Right cardiac atrium (tissue), 5 donors: ENCODE measurements around the gene KCNN1. TPM values are rescaled to one million over a fixed set of nuclear protein-coding genes. Genes with fewer than 3 reads are reported as not detected.

Experiments
- ATAC-seq, 2 donors: fragments of 200-7000 bp; cut with Tn5 transposase; one replicate each; pipeline versions ENCODE4 v1.8.0 to v1.9.1; 2020; ENCODE audit warnings: moderate library complexity in 2 of 2, mild to moderate bottlenecking in 1 of 2
- DNase-seq, 3 donors: peaks; one replicate each; pipeline ENCODE4 v3.0.0-alpha.2; 2020
- H3K27ac ChIP-seq: one replicate; pipeline ENCODE4 v1.5.1; 2013; ENCODE audit warnings: mild to moderate bottlenecking, low read length, control low read depth, moderate library complexity
- H3K27me3 ChIP-seq: one replicate; pipeline ENCODE4 v1.6.1; 2013; ENCODE audit not compliant: control insufficient read depth, insufficient read depth
- H3K4me1 ChIP-seq: one replicate; pipeline ENCODE4 v1.6.1; 2013; ENCODE audit warnings: low read length; ENCODE audit not compliant: control insufficient read depth, insufficient read depth
- H3K4me3 ChIP-seq: one replicate; pipeline ENCODE4 v1.5.1; 2013; ENCODE audit warnings: low read length, control low read depth
- H3K9me3 ChIP-seq: one replicate; pipeline ENCODE4 v1.6.1; 2013; ENCODE audit warnings: low read length; ENCODE audit not compliant: control insufficient read depth
- WGBS: extraction: QIAGEN DNeasy Blood & Tissue Kit; methylation state at CpG from one replicate; pipeline ENCODE4 v1.1.7; 2013; 5-methylcytosine and 5-hydroxymethylcytosine counted together
- intact Hi-C, 4 donors: fragments of 100-400 bp; cut with DNase I; formaldehyde crosslinking; loops; one replicate each; pipeline versions ENCODE4 v1.11.0 to v1.14.0; 2022 to 2023
- polyA plus RNA-seq: library from polyadenylated mRNA; stranded (reverse); fragments of 200-250 nt; gene quantifications from one replicate; pipeline ENCODE4 v1.2.3, GENCODE V29; 2013
- total RNA-seq, 4 donors: library from RNA; stranded (reverse); fragmentation: NEBNext Ultra II Directional; extraction: Animal tissue kit (Norgen Biotek cat#: 25700); gene quantifications; one replicate each; pipeline ENCODE4 v1.2.1, GENCODE V29; 2021
- donor health status: healthy with polysubstance abuse.
- donor health status: DM: no; HTN: yes; CAD: no.
- donor health status: DM: no; HTN: no; CAD: no.
- donor health status: DM: no; HTN: yes; CAD: no; lungs with severe emphysema.
- donor health status: DM: yes; HTN: yes; CAD: no.

KCNN1 gene
- total and polyA plus RNA-seq, 5 donors, result 0.84 to 3.0 (median 1.7) TPM

DNA sequence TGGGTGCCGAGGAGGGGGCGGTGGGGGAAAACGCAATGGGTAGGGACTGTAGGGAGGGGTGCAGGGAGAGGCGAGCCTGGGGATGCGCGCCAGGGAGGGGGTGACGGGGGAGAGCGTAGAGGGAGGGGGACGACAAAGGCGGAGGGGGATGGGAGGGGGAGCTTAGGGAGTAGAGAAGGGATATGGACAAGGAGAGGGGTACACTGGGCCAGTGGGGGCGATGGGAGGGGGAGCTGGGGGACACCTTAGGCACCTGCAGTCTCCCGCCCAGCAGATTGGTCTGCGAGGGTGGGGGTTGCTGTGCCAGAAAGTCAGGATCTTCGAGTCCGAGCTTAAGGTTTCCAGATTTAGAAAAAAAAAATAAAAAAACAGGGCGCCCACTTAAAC is 18.4 kb upstream of the KCNN1 start:
- no peak for DNase-seq
- Histone ChIP-seq H3K4me1 (no peaks in the 10 kb centered on the region), H3K27me3 (no peaks in the 10 kb centered on the region), H3K9me3 (no peaks in the 10 kb centered on the region), H3K4me3 (peak overlapping the region; percentile 98), H3K27ac (no peak overlapping the region)
- intact Hi-C loops, result loop anchor here in 2 of 4 donors (5.0 to 10.0 kb wide), 2 partner anchors 106 to 109 kb away; no protein-coding TSS in a partner anchor
- ATAC-seq, result no peak
- WGBS, result under 1% methylated on average over 16 of the region's 16 CpGs

DNA sequence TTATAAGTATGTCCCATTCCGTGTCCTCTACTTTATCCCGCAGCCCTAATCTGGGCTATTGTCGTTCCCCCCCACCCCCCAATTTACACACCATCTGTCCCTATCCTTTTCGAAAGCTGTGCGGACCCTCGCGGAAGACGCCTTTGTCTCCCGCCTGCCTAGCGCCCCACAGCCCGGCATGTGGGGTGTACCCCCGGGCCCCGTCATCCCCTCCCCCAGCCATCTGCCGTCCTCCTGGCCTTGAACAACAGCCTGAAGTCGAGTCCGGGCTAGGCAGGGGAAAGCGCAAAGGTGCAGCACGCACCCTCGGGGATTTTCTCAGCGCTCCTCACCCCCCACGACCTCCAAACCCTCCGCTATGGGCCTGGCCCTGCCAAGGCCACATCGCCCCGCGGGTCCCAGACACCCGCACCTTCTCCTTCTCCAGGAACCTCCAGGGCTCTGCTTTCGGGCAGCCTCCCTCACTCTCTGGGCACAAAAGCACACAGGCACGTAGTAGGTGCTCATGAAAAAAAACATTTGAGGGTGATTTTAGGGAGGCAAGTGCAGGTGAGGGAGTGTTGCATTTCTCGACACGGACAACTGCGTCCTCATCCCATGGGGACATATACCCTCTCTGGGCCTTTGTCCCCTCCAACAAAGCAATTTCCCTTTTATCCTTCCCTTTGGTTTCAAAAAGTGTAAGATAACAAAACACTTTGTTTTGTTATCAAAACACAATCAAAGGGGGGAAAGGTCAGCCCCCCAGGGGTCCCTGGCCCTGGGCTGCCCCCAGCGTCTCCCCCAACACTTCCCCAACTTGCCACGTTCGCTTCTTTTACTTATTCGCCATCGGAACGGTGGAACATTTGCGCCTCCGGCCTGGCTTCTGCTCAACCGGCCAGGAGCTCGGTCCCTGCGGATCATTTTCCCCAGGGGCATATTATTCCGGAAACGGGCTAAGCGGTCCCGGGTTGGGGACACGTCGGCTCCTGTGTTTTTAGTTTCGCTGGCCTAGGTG is 17.7 kb upstream of the KCNN1 start:
- Histone ChIP-seq H3K4me1 (no peaks in the 10 kb centered on the region), H3K27me3 (no peaks in the 10 kb centered on the region), H3K4me3 (peak overlapping the region; percentile 98), H3K27ac (no peak overlapping the region), H3K9me3 (no peaks in the 10 kb centered on the region)
- DNase-seq, result no peak
- intact Hi-C loops, result loop anchor here in 2 of 4 donors (5.0 to 10.0 kb wide), 2 partner anchors 106 to 108 kb away; no protein-coding TSS in a partner anchor
- 12% methylated on average over 49 of the region's 49 CpGs for WGBS
- no peak for ATAC-seq

DNA sequence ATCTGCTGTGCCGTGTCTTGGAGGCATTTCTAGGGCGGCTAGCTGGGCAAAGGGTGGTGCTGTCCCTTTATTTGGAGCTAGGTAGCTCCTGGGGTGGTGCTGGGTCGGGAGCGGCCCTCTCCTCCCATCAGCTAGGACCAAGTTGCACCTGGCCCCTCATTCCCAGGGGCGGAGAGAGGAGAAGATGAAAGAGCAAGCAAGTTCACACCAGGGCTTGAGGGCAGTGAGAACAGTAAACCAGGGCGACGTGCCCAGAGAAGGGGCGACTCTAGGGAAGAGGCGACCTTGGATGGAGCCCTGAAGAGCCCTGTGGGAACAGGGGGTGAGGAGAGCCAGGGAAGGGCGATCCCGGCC is 17.0 kb upstream of the KCNN1 start:
- intact Hi-C loops, result loop anchor here in 2 of 4 donors (5.0 to 10.0 kb wide), 3 partner anchors 37 to 107 kb away; no protein-coding TSS in a partner anchor
- no peaks in the 10 kb centered on the region for H3K27me3 ChIP-seq

DNA sequence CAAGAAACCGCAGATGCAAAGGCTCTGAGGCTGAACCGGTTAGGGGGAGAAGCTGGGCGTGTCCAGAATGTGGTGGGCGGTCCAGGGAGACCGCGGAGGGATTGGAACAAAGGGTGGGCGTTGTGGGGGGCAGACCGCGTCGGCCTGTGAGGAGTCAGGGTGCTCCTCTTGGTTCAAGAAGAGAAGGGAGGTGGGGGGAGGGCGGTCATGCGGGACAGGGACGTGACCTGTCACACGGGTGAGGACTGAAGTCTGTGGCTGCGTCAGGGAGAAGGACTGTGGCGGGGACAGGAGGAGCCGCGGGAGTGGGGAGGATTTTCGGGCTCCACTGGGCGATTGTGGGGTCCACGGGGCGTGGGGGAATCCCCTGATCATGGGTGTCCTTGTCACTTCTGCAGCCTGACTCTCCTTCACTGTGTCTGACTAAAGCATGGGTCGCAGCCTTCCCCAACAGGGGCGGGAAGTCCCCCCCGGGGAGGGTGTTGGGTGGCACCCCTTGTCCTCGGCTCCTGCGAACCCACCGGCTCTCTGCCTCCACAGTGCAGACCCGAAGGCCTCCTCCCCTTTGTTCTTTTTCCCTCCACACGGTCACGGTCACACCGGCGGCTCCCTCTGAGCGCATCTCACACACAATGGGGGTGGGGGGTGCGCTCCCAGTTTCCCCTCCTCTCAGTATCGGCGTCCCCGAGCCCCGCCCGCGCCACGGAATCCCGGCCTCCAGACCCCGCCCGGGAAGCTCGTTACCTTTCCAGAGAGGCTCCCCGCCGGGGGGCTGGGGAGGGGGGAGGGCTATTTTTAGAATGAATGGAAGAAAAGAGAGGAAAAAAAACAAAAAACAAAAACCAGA is 16.4 kb upstream of the KCNN1 start:
- Histone ChIP-seq H3K4me3 (no peak overlapping the region), H3K4me1 (no peaks in the 10 kb centered on the region), H3K27ac (peak overlapping the region; percentile 10), H3K9me3 (no peaks in the 10 kb centered on the region), H3K27me3 (no peaks in the 10 kb centered on the region)
- 2% methylated on average over 48 of the region's 48 CpGs for WGBS
- no peak for DNase-seq
- ATAC-seq, result no peak
- intact Hi-C loops, result loop anchor here in 1 of 4 donors (5.0 kb wide), 1 partner anchor 37 kb away; no protein-coding TSS in a partner anchor

More for the DNA sequence above, 17.0 kb upstream of the KCNN1 start:
- DNase-seq (no peak), ATAC-seq (no peak)
- Histone ChIP-seq H3K9me3 (no peaks in the 10 kb centered on the region), H3K4me3 (no peak overlapping the region), H3K4me1 (no peaks in the 10 kb centered on the region), H3K27ac (no peak overlapping the region)
- 10% methylated on average over 11 of the region's 11 CpGs for WGBS

DNA sequence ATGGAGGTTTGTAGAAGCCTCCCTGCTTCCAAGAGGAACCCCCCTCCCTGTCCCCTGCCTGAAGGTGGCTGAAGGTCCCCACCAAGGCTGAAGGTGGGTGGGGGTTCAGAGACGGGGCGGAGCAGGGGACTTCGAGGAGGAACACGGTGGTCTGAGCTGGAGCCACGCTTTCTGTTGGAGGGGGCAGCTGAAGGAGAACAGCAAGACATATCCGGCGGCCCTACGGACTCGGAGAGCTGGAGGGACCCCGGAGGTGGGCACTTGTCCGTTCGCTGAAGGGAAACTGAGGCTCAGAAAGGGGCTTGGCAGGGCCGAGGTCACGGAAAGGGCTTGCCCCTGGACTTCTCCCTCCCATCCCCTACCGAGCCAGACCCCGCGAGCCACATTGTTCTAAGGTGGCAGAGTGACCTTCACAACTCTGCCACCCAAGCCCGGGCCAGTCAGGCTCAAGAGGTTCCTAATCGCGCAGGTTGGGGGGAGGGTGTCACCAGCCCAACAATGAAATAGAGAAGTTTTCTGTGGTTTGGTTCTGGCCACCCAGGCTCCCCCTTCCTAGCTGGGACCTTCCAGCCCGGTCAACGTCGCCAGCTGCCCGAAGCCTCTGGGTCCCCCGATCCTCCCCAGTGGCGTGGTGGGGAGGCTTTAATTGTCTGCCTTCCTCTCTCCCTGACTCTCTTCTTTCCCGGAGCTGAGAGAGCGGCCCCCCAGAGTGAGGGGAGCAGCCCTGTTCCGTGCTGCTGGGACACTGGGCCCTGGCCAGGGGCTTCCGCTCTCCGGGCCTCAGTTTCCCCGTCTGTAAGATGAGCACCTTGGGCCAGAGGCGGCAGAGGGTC is 15.5 kb upstream of the KCNN1 start:
- Histone ChIP-seq H3K9me3 (no peaks in the 10 kb centered on the region), H3K27ac (no peak overlapping the region), H3K4me1 (no peaks in the 10 kb centered on the region), H3K4me3 (peak overlapping the region; percentile 24), H3K27me3 (no peaks in the 10 kb centered on the region)
- DNase-seq (peak in 1 of 3 donors; percentile 22), ATAC-seq (no peak)
- 2% methylated on average over 33 of the region's 33 CpGs for WGBS
- intact Hi-C loops, result loop anchor here in 1 of 4 donors (5.0 kb wide), 1 partner anchor 36 kb away; no protein-coding TSS in a partner anchor

DNA sequence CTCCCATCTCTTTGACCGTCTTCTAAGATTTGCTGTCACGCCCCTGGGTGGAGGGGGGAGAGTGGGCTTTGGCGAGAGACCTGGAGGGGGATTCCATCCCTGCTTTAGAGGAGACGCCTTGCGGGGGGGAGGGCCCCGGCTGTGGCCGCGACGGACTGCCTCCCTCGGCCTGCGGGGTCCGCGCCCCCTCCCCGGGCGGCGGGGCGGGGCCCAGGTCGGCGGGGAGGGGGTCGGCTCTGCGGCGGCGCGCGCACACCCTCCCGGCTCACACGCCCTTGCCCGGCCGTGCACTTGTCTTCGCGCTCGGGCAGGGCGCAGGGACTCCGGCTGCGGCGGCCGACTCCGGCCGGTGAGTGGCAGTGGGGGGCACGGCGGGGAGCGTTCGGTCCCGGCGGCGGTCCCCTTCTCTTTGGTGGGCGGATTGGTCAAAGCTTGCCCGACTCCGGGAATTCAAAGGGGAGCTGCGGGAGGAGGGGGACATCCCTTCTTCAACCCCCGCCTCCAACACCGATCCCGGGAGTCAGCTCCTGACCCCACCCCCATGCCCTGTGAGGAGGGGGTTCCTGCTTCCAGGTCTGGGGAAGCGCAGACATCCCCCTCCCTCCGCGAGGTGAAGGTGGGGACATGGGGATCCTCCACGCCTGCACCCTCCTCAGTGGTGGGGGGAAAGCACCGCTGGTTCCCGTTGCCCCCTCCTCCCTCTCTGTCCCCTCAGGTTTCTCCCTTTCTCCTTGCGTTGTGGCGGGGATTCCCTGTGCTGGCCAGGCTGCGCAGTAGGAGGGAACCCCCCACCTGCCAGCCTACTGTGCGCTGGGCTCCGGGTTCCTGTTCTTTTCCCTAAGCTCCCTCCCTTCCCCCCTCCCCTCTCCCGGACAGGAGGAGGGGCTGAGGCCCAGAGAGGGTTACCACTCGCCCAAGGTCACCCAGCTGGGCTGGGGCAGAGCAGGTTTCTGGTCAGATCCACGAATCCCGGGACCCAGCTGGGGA is 14.6 kb upstream of the KCNN1 start:
- no peaks in the 10 kb centered on the region for H3K9me3 ChIP-seq
- WGBS, result under 1% methylated on average over 68 of the region's 68 CpGs
- H3K4me1 ChIP-seq, result no peaks in the 10 kb centered on the region
- no peaks in the 10 kb centered on the region for H3K27me3 ChIP-seq
- DNase-seq (no peak), ATAC-seq (no peak)
- peak overlapping the region; percentile 24 for H3K4me3 ChIP-seq
- intact Hi-C loops, result loop anchor here in 1 of 4 donors (5.0 kb wide), 1 partner anchor 35 kb away; no protein-coding TSS in a partner anchor
- no peak overlapping the region for H3K27ac ChIP-seq

DNA sequence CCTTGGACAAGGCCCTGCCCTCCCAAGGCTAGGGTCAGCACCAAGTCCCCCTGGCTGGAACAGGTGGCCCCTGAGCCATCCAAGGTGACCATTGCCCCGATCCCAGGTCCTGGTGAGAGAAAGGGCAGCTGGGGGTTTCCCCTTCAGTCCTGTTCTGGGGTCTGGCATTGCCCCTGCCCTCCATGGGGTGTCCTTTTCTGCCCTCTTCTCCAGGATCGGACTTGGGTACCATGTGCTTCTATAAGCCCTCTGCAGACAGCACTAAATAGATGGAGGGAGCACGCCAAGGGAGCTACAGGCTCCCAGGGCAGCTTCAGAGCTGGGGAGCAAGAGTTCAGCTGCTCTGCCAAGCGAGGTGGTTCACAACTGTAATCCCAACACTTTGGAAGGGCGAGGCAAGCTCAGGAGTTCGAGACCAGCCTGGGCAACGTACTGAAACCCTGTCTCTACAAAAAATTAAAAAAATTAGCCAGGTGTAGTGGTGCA is 13.5 kb upstream of the KCNN1 start:
- Histone ChIP-seq H3K27ac (no peak overlapping the region), H3K9me3 (no peaks in the 10 kb centered on the region), H3K4me3 (no peak overlapping the region), H3K27me3 (no peaks in the 10 kb centered on the region), H3K4me1 (no peaks in the 10 kb centered on the region)
- 63% methylated on average over 7 of the region's 7 CpGs for WGBS
- DNase-seq, result no peak
- no peak for ATAC-seq
- intact Hi-C loops, result loop anchor here in 1 of 4 donors (5.0 kb wide), 1 partner anchor 34 kb away; no protein-coding TSS in a partner anchor

DNA sequence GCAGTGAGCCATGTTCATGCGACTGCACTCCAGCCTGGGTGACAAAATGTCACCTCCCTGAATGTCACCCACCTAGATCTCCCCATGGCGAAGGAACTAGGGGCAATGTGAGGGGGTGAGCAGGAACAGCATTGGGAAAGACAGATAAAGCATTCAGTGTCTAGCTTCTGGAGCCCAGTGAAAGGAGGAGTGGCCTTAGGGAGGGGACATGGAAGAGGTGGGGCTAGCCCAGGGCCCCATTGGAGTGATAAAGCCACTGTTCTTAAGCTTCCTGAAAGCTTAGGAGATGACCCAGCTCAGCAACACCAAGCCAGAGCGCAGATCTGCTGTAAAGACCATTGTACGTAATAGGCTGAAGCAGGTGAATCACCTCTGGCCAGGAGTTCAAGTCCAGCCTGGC is 13.0 kb upstream of the KCNN1 start:
- ATAC-seq, result no peak

DNA sequence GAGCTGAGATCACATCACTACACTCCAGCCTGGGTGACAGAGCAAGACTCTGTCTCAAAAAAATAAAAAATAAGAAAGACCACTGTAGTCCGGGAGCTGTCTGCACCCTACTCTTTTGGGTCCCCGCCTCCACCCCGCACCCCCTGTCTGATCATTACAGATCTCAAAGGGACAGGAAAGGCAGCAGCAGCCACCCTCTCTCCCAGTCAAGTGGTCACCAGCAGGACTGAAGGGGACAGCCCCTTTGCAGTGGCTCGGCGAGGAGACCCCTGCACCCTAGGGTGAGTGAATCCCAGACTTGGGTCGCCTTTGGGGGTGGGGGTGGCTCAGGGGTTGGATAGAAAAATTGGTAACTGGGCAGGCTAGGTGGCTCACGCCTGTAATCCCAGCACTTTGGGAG is 12.5 kb upstream of the KCNN1 start:
- Histone ChIP-seq H3K27ac (no peak overlapping the region), H3K4me3 (no peak overlapping the region), H3K27me3 (no peaks in the 10 kb centered on the region), H3K9me3 (no peaks in the 10 kb centered on the region), H3K4me1 (no peaks in the 10 kb centered on the region)
- intact Hi-C loops, result loop anchor here in 1 of 4 donors (5.0 kb wide), 1 partner anchor 33 kb away; no protein-coding TSS in a partner anchor
- ATAC-seq (no peak), DNase-seq (no peak)
- WGBS, result 78% methylated on average over 7 of the region's 7 CpGs

More for the DNA sequence above, 13.0 kb upstream of the KCNN1 start:
- DNase-seq, result no peak
- H3K9me3 ChIP-seq, result no peaks in the 10 kb centered on the region
- no peaks in the 10 kb centered on the region for H3K4me1 ChIP-seq
- WGBS, result 58% methylated on average over 4 of the region's 4 CpGs
- intact Hi-C loops, result loop anchor here in 1 of 4 donors (5.0 kb wide), 1 partner anchor 33 kb away; no protein-coding TSS in a partner anchor
- H3K27ac ChIP-seq, result no peak overlapping the region
- no peak overlapping the region for H3K4me3 ChIP-seq
- no peaks in the 10 kb centered on the region for H3K27me3 ChIP-seq
